GM12878 (cell line): ENCODE measurements around the gene SHISA9. TPM values are rescaled to one million over a fixed set of nuclear protein-coding genes. Genes with fewer than 3 reads are reported as not detected.

ENCODE experiments used
- ATAC-seq: fragments of 200-7000 bp; cut with Tn5 transposase; 3 replicates; pipeline ENCODE4 v1.9.1; 2020; ENCODE audit warnings: mild to moderate bottlenecking, moderate library complexity
- BruUV-seq: library from RNA; stranded (reverse); fragments of 400-500 nt; replicated peaks from 2 replicates; lab custom pipeline; 2021; lab: Mats Ljungman, UMichigan
- CTCF ChIA-PET: fragments of 300-600 bp; sonication (Branson Sonifier 250); formaldehyde crosslinking; extraction: SDS; loops from one replicate; lab custom pipeline; 2021; ENCODE audit warnings: inconsistent platforms; lab: Yijun Ruan, JAX
- POLR2A ChIA-PET: fragments of 350-600 bp; formaldehyde crosslinking; extraction: SDS; loops from one replicate; lab custom pipeline; 2021; ENCODE audit warnings: inconsistent platforms; lab: Charles Lee
- RAD21 ChIA-PET: fragments of 300-600 bp; sonication (Branson Sonifier 250); formaldehyde crosslinking; loops from one replicate; lab custom pipeline; 2023; ENCODE audit warnings: antibody characterized with exemption; ENCODE audit not compliant: unreplicated experiment; lab: Charles Lee
- SMC1A ChIA-PET: fragments of 300-600 bp; sonication (Branson Sonifier 250); formaldehyde crosslinking; loops from one replicate; lab custom pipeline; 2023; ENCODE audit not compliant: unreplicated experiment, uncharacterized antibody; lab: Charles Lee
- DNase-seq: peaks from one replicate; pipeline ENCODE4 v3.0.0-alpha.2; 2011; ENCODE audit warnings: low read depth, low spot score
- FAIRE-seq: peaks from 3 replicates; lab custom pipeline; 2011; peaks lifted over from hg19 to GRCh38; lab: Jason Lieb, UNC
- H2AFZ ChIP-seq: 2 replicates; pipeline ENCODE4 v1.6.0; 2011; ENCODE audit warnings: low read depth, low read length, control low read depth; ENCODE audit not compliant: control insufficient read depth
- H3K27ac ChIP-seq: 2 replicates; pipeline ENCODE4 v1.5.1; 2011; ENCODE audit warnings: control low read depth; ENCODE audit not compliant: control insufficient read depth, insufficient read depth
- H3K27me3 ChIP-seq, 2 experiments: replicated peaks in 1 of 2; 2 replicates each; pipeline versions ENCODE4 v1.6.0 to v1.6.1; 2011; ENCODE audit warnings: low read length in 1 of 2; ENCODE audit not compliant: control insufficient read depth in 2 of 2, insufficient read depth in 2 of 2
- H3K36me3 ChIP-seq, 2 experiments: 2 replicates each; pipeline ENCODE4 v1.5.1; 2011; ENCODE audit warnings: low read length in 1 of 2; ENCODE audit not compliant: control insufficient read depth in 2 of 2, insufficient read depth in 2 of 2
- H3K4me1 ChIP-seq: 2 replicates; pipeline ENCODE4 v1.6.1; 2011; ENCODE audit warnings: mild to moderate bottlenecking, low read length, moderate library complexity, mixed read lengths; ENCODE audit not compliant: control insufficient read depth, insufficient read depth
- H3K4me2 ChIP-seq: 2 replicates; pipeline ENCODE4 v1.6.0; 2011; ENCODE audit warnings: control low read depth; ENCODE audit not compliant: control insufficient read depth, insufficient read depth
- H3K4me3 ChIP-seq: fragments of 200-600 bp; sonication (generic); 2 replicates; pipeline ENCODE4 v1.5.1; 2016
- H3K79me2 ChIP-seq: 2 replicates; pipeline ENCODE4 v1.6.0; 2011; ENCODE audit warnings: low read length; ENCODE audit not compliant: control insufficient read depth, insufficient read depth
- H3K9ac ChIP-seq: 2 replicates; pipeline ENCODE4 v1.8.0; 2011; ENCODE audit warnings: low read length, control low read depth, mixed read lengths; ENCODE audit not compliant: control insufficient read depth, insufficient read depth
- H3K9me3 ChIP-seq: replicated peaks from 3 replicates; pipeline ENCODE4 v1.5.1; 2011; ENCODE audit warnings: mild to moderate bottlenecking, low read length; ENCODE audit not compliant: control insufficient read depth, insufficient read depth
- H4K20me1 ChIP-seq: 2 replicates; pipeline ENCODE4 v1.6.0; 2011; ENCODE audit not compliant: control insufficient read depth, insufficient read depth
- CHD1 ChIP-seq: IDR thresholded peaks from 2 replicates; pipeline ENCODE4 v1.6.1; 2012; ENCODE audit warnings: low read depth, low read length, improper control_type of control experiment
- CREB1 ChIP-seq: IDR thresholded peaks from 2 replicates; pipeline ENCODE4 v1.6.1; 2012; ENCODE audit warnings: low read depth, mild to moderate bottlenecking, inconsistent platforms
- ESRRA ChIP-seq: IDR thresholded peaks from 2 replicates; pipeline ENCODE4 v1.6.1; 2012; ENCODE audit warnings: mild to moderate bottlenecking, low read length, improper control_type of control experiment
- HDAC6 ChIP-seq: fragments of 200-600 bp; sonication (generic); IDR thresholded peaks from one replicate; pipeline ENCODE4 v1.8.0; 2017; ENCODE audit warnings: antibody characterized with exemption; ENCODE audit not compliant: unreplicated experiment
- IRF4 ChIP-seq: IDR thresholded peaks from 2 replicates; pipeline ENCODE4 v1.6.1; 2011; ENCODE audit warnings: low read depth, low read length
- MEF2A ChIP-seq: IDR thresholded peaks from 2 replicates; pipeline ENCODE4 v1.6.1; 2011; ENCODE audit warnings: low read depth, mild to moderate bottlenecking, low read length, moderate library complexity; ENCODE audit not compliant: insufficient read depth
- MTA3 ChIP-seq: IDR thresholded peaks from 2 replicates; pipeline ENCODE4 v1.6.1; 2012; ENCODE audit warnings: low read length, inconsistent platforms, borderline replicate concordance
- NBN ChIP-seq: fragments of 450-650 bp; IDR thresholded peaks from 2 replicates; pipeline ENCODE4 v1.6.1; 2016
- RAD21 ChIP-seq: IDR thresholded peaks from 2 replicates; pipeline ENCODE4 v1.6.1; 2011; ENCODE audit warnings: mild to moderate bottlenecking, low read depth, low read length, moderate library complexity; ENCODE audit not compliant: insufficient read depth
- SUPT20H ChIP-seq: IDR thresholded peaks from 2 replicates; pipeline ENCODE4 v1.6.1; 2011; ENCODE audit warnings: low read depth, mild to moderate bottlenecking, low read length, moderate library complexity, borderline replicate concordance; ENCODE audit not compliant: control insufficient read depth
- YY1 ChIP-seq: IDR thresholded peaks from 2 replicates; pipeline ENCODE4 v1.6.1; 2011; ENCODE audit warnings: low read depth, mild to moderate bottlenecking, low read length
- WGBS: methylation state at CpG from one replicate; pipeline ENCODE4 v1.1.6; 2016; ENCODE audit warnings: low lambda C conversion rate; ENCODE audit not compliant: insufficient replicate concordance, insufficient coverage; ENCODE audit errors: missing lambda C conversion rate; 5-methylcytosine and 5-hydroxymethylcytosine counted together
- in situ Hi-C: fragments of 300-500 bp; cut with MboI; formaldehyde crosslinking; loops from 9 replicates; pipeline ENCODE4 v1.14.3; 2018; ENCODE audit warnings: mixed read lengths
- intact Hi-C: fragments of 100-400 bp; cut with micrococcal nuclease; formaldehyde crosslinking; loops from one replicate; pipeline ENCODE4 v1.14.2; 2022; ENCODE audit not compliant: unreplicated experiment
- polyA plus RNA-seq, 11 experiments: library from polyadenylated mRNA; depleted of rRNA in 4 of 11; unstranded in 6 of 11; stranded (reverse) in 5 of 11; fragments of >200 nt; fragmentation: Nextera tagmentation in 4 of 11; fragmentation: Illumina TruSeq in 1 of 11; extraction: Ambion mirVana in 4 of 11; extraction: Trizol in 1 of 11; gene quantifications; 1 replicate in 1 of 11; 2 replicates in 10 of 11; pipeline versions ENCODE4 v1.2.1 to v1.2.3, GENCODE V29; 2011 to 2016; ENCODE audit warnings: inconsistent platforms in 2 of 11, missing spikeins in 2 of 11, low read depth in 1 of 11
- total RNA-seq, 4 experiments: library from RNA; depleted of rRNA in 3 of 4; stranded (reverse); fragments of >200 nt in 3 of 4; fragmentation: Illumina TruSeq in 1 of 4; extraction: Trizol in 1 of 4; gene quantifications; 2 replicates each; pipeline versions ENCODE4 v1.2.1 to v1.2.3, GENCODE V29; 2013 to 2021

Gene SHISA9
- total and polyA plus RNA-seq, 10 of the 15 experiments (the other 5 are each of a cell fraction or from before 2014, with no cell fraction given), result 0.03 to 25.5 (median 0.07) TPM

DNA sequence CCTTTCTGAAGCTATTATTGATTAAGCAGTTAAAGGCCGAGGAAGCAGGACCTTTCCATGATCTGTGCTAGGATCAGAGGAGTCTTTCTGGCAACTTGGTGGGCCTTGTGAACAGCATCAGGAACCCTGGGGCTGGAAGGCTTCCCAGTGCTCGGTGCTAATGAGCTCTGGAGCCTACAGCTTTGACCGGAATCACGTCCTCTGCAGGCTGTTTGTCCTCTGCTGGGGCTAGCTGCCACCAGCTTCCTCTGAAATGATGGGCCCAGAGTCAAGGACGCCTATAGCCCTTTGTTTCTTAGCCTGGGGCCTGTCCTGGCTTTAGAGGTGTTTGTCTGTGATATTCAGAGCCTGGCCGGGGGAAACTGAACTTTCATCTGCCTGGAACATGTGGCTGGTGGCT is 111.6 kb downstream of the SHISA9 start:
- H2AFZ ChIP-seq, result no peak overlapping the region
- CTCF ChIA-PET, result interaction anchor here (0.8 to 1.8 kb wide), 2 partner anchors 32 to 907 kb away, joined by 3 read pairs; partner anchors contain the start of gene ERCC4
- DNase-seq, result no peak
- H3K4me1 ChIP-seq, result no peaks in the 10 kb centered on the region
- no peak overlapping the region for H3K4me2 ChIP-seq
- no peaks in the 10 kb centered on the region for H4K20me1 ChIP-seq
- no peak overlapping the region for H3K27ac ChIP-seq
- no peaks in the 10 kb centered on the region for H3K27me3 ChIP-seq
- no TSS peak for BruUV-seq
- intact Hi-C loops, result no loop called here
- ATAC-seq, result no peak
- 3% methylated on average over 5 of the region's 6 CpGs for WGBS
- POLR2A ChIA-PET, result no interaction called here
- no peaks in the 10 kb centered on the region for H3K36me3 ChIP-seq
- in situ Hi-C loops, result no loop called here
- no peak overlapping the region for H3K9ac ChIP-seq
- no peaks in the 10 kb centered on the region for H3K9me3 ChIP-seq
- no peak overlapping the region for H3K4me3 ChIP-seq
- no peak for FAIRE-seq
- RAD21 ChIA-PET, result interaction anchor here (0.9 kb wide), 1 partner anchor 86 kb away, joined by 3 read pairs; no protein-coding TSS in a partner anchor
- TF ChIP-seq YY1 (no peak), NBN (no peak), IRF4 (no peak), ESRRA (no peak), SUPT20H (no peak), MEF2A (no peak), CHD1 (no peak), MTA3 (no peak), CREB1 (no peak), HDAC6 (no peak), RAD21 (no peak)
- TF ChIP-seq, all 136 proteins: peak for 0
- SMC1A ChIA-PET, result interaction anchor here (1.0 kb wide), 1 partner anchor 38 kb away, joined by 3 read pairs; no protein-coding TSS in a partner anchor
- H3K79me2 ChIP-seq, result no peaks in the 10 kb centered on the region
